ENCODE measurements around the gene KLK4.

KLK4 gene

GRCh38 chr19:50928831-50929230 is 17.6 kb upstream of the KLK4 start:
- no peak overlapping the region for H3K27ac ChIP-seq
- no peak for TF ChIP-seq CTCF (conservative IDR thresholded peaks at IDR 0.05)
- no peak for TF ChIP-seq ZFX (IDR thresholded peaks at IDR 0.05)

GRCh38 chr19:50926144-50926543 is 14.9 kb upstream of the KLK4 start:
- H3K27ac ChIP-seq, result no peak overlapping the region

GRCh38 chr19:50925734-50926133 is 14.5 kb upstream of the KLK4 start:
- H3K27ac ChIP-seq, result no peak overlapping the region
- TF ChIP-seq CTCF (conservative IDR thresholded peaks at IDR 0.05), result no peak
- TF ChIP-seq ZFX (IDR thresholded peaks at IDR 0.05), result no peak

More at GRCh38 chr19:50926144-50926543, 14.9 kb upstream of the KLK4 start:
- no peak for TF ChIP-seq CTCF (conservative IDR thresholded peaks at IDR 0.05)
- TF ChIP-seq ZFX (IDR thresholded peaks at IDR 0.05), result no peak

- H3K27ac ChIP-seq, result no peak overlapping the region
- no peak for TF ChIP-seq ZFX (IDR thresholded peaks at IDR 0.05)
- no peak for TF ChIP-seq CTCF (conservative IDR thresholded peaks at IDR 0.05)
Measured at GRCh38 chr19:50924586-50924985, 13.4 kb upstream of the KLK4 start.

- peak overlapping the region; percentile 71 for H3K27ac ChIP-seq
- TF ChIP-seq CTCF (conservative IDR thresholded peaks at IDR 0.05), result peak; percentile 92
- no peak for TF ChIP-seq ZFX (IDR thresholded peaks at IDR 0.05)
Measured at GRCh38 chr19:50922317-50922853, 11.2 kb upstream of the KLK4 start.

GRCh38 chr19:50921426-50922316 is 10.5 kb upstream of the KLK4 start:
- TF ChIP-seq ZFX (IDR thresholded peaks at IDR 0.05), result no peak
- TF ChIP-seq CTCF (conservative IDR thresholded peaks at IDR 0.05), result no peak
- H3K27ac ChIP-seq, result peak overlapping the region; percentile 71

- TF ChIP-seq ZFX (IDR thresholded peaks at IDR 0.05) (no peak), CTCF (conservative IDR thresholded peaks at IDR 0.05) (no peak)
Measured at GRCh38 chr19:50916069-50916468, 4.9 kb upstream of the KLK4 start.

More at GRCh38 chr19:50916069-50916468, 4.9 kb upstream of the KLK4 start:
- H3K27ac ChIP-seq, result no peak overlapping the region

Measured in C4-2B (cell line).